ENCODE measurements around the gene FBXL19. TPM values are rescaled to one million over a fixed set of nuclear protein-coding genes. Genes with fewer than 3 reads are reported as not detected.

Gene FBXL19
- total and polyA plus RNA-seq, 2 of the 13 experiments (the other 11 are each of a cell fraction or from before 2014, with no cell fraction given) = 6.0 to 13.7 TPM

- TF ChIP-seq RFXAP (CRISPR knock-in tag; IDR thresholded peaks at IDR 0.05; ENCODE audit: borderline replicate concordance) = peak; percentile 26; the same call in 1 of the 2 replicates
- no peak for TF ChIP-seq KAT2B (IDR thresholded peaks at IDR 0.05; ENCODE audit: borderline replicate concordance, low read depth, low read length)
- TF ChIP-seq ZNF136 (CRISPR knock-in tag; IDR thresholded peaks at IDR 0.05; ENCODE audit: low read depth) = peak; percentile 29; the same call in 1 of the 2 replicates
- TF ChIP-seq, protein P1, sequence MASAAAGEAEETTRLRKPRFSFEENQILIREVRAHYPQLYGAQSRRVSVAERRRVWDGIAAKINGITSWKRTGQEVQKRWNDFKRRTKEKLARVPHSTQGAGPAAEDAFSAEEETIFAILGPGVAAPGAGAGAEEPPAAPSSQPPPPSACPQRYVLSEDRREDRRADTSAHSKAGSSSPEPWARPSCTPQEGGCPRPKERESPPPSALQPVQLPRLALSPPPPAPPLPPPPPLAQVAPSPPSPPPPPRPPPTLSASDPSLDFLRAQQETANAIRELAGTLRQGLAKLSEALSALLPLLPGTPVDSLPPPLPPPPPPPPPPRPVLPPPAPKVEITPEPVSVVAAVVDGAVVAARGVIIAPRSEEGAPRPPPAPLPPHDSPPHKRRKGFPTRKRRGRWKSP (CRISPR knock-in tag; IDR thresholded peaks at IDR 0.05) = peak; percentile 45; the same call in 1 of the 2 replicates
- peak; percentile 59; the same call in 1 of the 2 replicates for TF ChIP-seq HES4 (CRISPR knock-in tag; IDR thresholded peaks at IDR 0.05; ENCODE audit: borderline replicate concordance)
- no peak for TF ChIP-seq SYNCRIP (IDR thresholded peaks at IDR 0.05; ENCODE audit: insufficient read depth, low read depth, low read length)
- no peak; the same call in 1 of the 2 replicates for TF ChIP-seq REL (CRISPR knock-in tag; conservative IDR thresholded peaks at IDR 0.05)
- TF ChIP-seq AKNA (CRISPR knock-in tag; IDR thresholded peaks at IDR 0.05; ENCODE audit: borderline replicate concordance) = no peak
- 0 out of 2 replicates have a peak, but pooled peaks have one; percentile 18 for TF ChIP-seq STAG1 (CRISPR knock-in tag; IDR thresholded peaks at IDR 0.05)
- TF ChIP-seq RARA (CRISPR knock-in tag; IDR thresholded peaks at IDR 0.05) = 0 out of 2 replicates have a peak, but pooled peaks have one; percentile 23
- TF ChIP-seq ZBTB38 (CRISPR knock-in tag; IDR thresholded peaks at IDR 0.05) = no peak; the same call in 1 of the 2 replicates
- TF ChIP-seq MLXIP (CRISPR knock-in tag; IDR thresholded peaks at IDR 0.05; ENCODE audit: borderline replicate concordance) = no peak
- peak; percentile 79 for TF ChIP-seq NFAT5 (CRISPR knock-in tag; IDR thresholded peaks at IDR 0.05)
These were observed 73.1 kb downstream of the FBXL19 start (continued) for GRCh38 chr16:30996324-30996984.

Data from HepG2 (cell line).